ENCODE results near the gene COL10A1. TPM values are rescaled to one million over a fixed set of nuclear protein-coding genes. Genes with fewer than 3 reads are reported as not detected.

Gene COL10A1
- total RNA-seq, 1 experiment from 2014 or later, result not detected

GRCh38 chr6:116166369-116166768 lies 40.4 kb upstream of the COL10A1 start:
- H2BK12ac ChIP-seq (ENCODE audit: insufficient read length, low read depth, low read length), result no peak overlapping the region
- no peaks in the 10 kb centered on the region for H3K79me2 ChIP-seq (ENCODE audit: insufficient read depth, low read length)
- H3K27ac ChIP-seq (ENCODE audit: insufficient read length, low read depth, low read length), result no peak overlapping the region
- no peak overlapping the region for H4K5ac ChIP-seq (ENCODE audit: insufficient read length, low read depth, low read length)
- no peak overlapping the region for H3K4me3 Mint-ChIP-seq
- H3K27me3 ChIP-seq (ENCODE audit: insufficient read depth, low read length), result no peaks in the 10 kb centered on the region
- no peaks in the 10 kb centered on the region for H3K4me1 ChIP-seq (ENCODE audit: insufficient read depth, low read length)
- no peaks in the 10 kb centered on the region for H3K27me3 Mint-ChIP-seq (ENCODE audit: low read depth)
- no peak overlapping the region for H3K18ac ChIP-seq (ENCODE audit: insufficient read length, low read depth, low read length)
- H2AK5ac ChIP-seq (ENCODE audit: insufficient read length, low read length), result no peak overlapping the region
- H3K14ac ChIP-seq (ENCODE audit: insufficient read depth, low read length), result no peak overlapping the region
- no peaks in the 10 kb centered on the region for H3K79me1 ChIP-seq (ENCODE audit: insufficient read depth, low read depth, low read length, poor library complexity, severe bottlenecking)
- H3K27ac Mint-ChIP-seq, result no peak overlapping the region
- no peak overlapping the region for H3K56ac ChIP-seq (ENCODE audit: insufficient read length, low read depth, low read length)
- no peak overlapping the region for H2BK15ac ChIP-seq (ENCODE audit: low read depth, low read length)
- no peak overlapping the region for H2BK5ac ChIP-seq (ENCODE audit: insufficient read length, low read length)
- no peaks in the 10 kb centered on the region for H3K23me2 ChIP-seq (ENCODE audit: insufficient read length, low read depth, low read length, poor library complexity, severe bottlenecking)
- H2BK20ac ChIP-seq (ENCODE audit: low read depth, low read length, poor library complexity, severe bottlenecking), result no peak overlapping the region
- H3K4me2 ChIP-seq (ENCODE audit: insufficient read depth, insufficient read length, low read length), result no peak overlapping the region
- H3K9me3 Mint-ChIP-seq, result peaks cover 10 to 14% of the 10 kb centered on the region in 2 experiments; a peak in 4 of 5 replicates
- no peak for DNase-seq
- no peak overlapping the region for H2BK120ac ChIP-seq (ENCODE audit: low read depth, low read length, poor library complexity, severe bottlenecking)
- no peak overlapping the region for H2AFZ ChIP-seq (ENCODE audit: low read length)
- H3K23ac ChIP-seq (ENCODE audit: insufficient read length, low read depth, low read length), result no peak overlapping the region
- H4K91ac ChIP-seq (ENCODE audit: insufficient read length, low read depth, low read length), result no peak overlapping the region
- H3K9me3 ChIP-seq (ENCODE audit: control insufficient read depth, low read depth, low read length), result no peaks in the 10 kb centered on the region
- no peak for TF ChIP-seq CTCF (conservative IDR thresholded peaks at IDR 0.05)
- no peaks in the 10 kb centered on the region for H4K20me1 ChIP-seq (ENCODE audit: control insufficient read depth, insufficient read depth, insufficient read length)
- H3T11ph ChIP-seq (ENCODE audit: low read length), result no peak overlapping the region
- peaks cover 6 to 35% (median 16%) of the 10 kb centered on the region in 3 experiments; a peak in 6 of 7 replicates for H3K36me3 Mint-ChIP-seq (ENCODE audit: insufficient read depth in 1 of 3, low read depth in 3 of 3)
- H3K4me1 Mint-ChIP-seq, result peaks cover 5 to 12% of the 10 kb centered on the region in 2 experiments; a peak in 3 of 4 replicates
- no peak overlapping the region for H3K9ac ChIP-seq (ENCODE audit: extremely low read depth, insufficient read length, low read length)
- H3K4ac ChIP-seq (ENCODE audit: low read depth, low read length), result no peak overlapping the region
- WGBS (ENCODE audit: extremely low coverage, insufficient read length, low lambda C conversion rate), result no CpG with 5 or more reads among the region's 1 CpG
- no peak overlapping the region for H4K8ac ChIP-seq (replicated peaks; ENCODE audit: insufficient read length, low read depth, low read length)
